Measurements from ENCODE around the gene DPP10.

The DPP10 gene

GRCh38 chr2:114810092-114810491 lies 367.7 kb downstream of the DPP10 start:
- DNase-seq (ENCODE audit: low read depth), result no peak

GRCh38 chr2:114812261-114812660 lies 369.8 kb downstream of the DPP10 start:
- DNase-seq (ENCODE audit: low read depth), result no peak

- no peak for DNase-seq (ENCODE audit: low read depth)
These were observed 371.9 kb downstream of the DPP10 start for GRCh38 chr2:114814355-114814754.

- no peak for DNase-seq (ENCODE audit: low read depth)
These were observed 378.6 kb downstream of the DPP10 start for GRCh38 chr2:114821055-114821454.

- no peak for DNase-seq (ENCODE audit: low read depth)
These were observed 401.5 kb downstream of the DPP10 start for GRCh38 chr2:114843963-114844362.

- no peak for DNase-seq (ENCODE audit: low read depth)
These were observed 414.8 kb downstream of the DPP10 start for GRCh38 chr2:114857196-114857595.

- DNase-seq (ENCODE audit: low read depth), result no peak
These were observed 417.5 kb downstream of the DPP10 start for GRCh38 chr2:114859726-114860510.

- no peak for DNase-seq (ENCODE audit: low read depth)
These were observed 419.8 kb downstream of the DPP10 start for GRCh38 chr2:114862243-114862642.

- DNase-seq (ENCODE audit: low read depth), result no peak
These were observed 422.5 kb downstream of the DPP10 start for GRCh38 chr2:114864901-114865300.

GRCh38 chr2:114880046-114880445 lies 437.6 kb downstream of the DPP10 start:
- DNase-seq (ENCODE audit: low read depth), result no peak

GRCh38 chr2:114919985-114920384 lies 477.5 kb downstream of the DPP10 start:
- no peak for DNase-seq (ENCODE audit: low read depth)

GRCh38 chr2:114922076-114922475 lies 479.6 kb downstream of the DPP10 start:
- no peak for DNase-seq (ENCODE audit: low read depth)

- no peak for DNase-seq (ENCODE audit: low read depth)
These were observed 483.1 kb downstream of the DPP10 start for GRCh38 chr2:114925296-114926255.

- DNase-seq (ENCODE audit: low read depth), result no peak
These were observed 483.9 kb downstream of the DPP10 start for GRCh38 chr2:114926303-114926702.

- no peak for DNase-seq (ENCODE audit: low read depth)
These were observed 486.8 kb downstream of the DPP10 start for GRCh38 chr2:114929225-114929624.

GRCh38 chr2:114933671-114934241 lies 491.3 kb downstream of the DPP10 start:
- no peak for DNase-seq (ENCODE audit: low read depth)

- DNase-seq (ENCODE audit: low read depth), result no peak
These were observed 492.6 kb downstream of the DPP10 start for GRCh38 chr2:114935031-114935430.

GRCh38 chr2:114937366-114937930 lies 495.0 kb downstream of the DPP10 start:
- no peak for DNase-seq (ENCODE audit: low read depth)

GRCh38 chr2:114940785-114941458 lies 498.5 kb downstream of the DPP10 start:
- no peak for DNase-seq (ENCODE audit: low read depth)

- DNase-seq (ENCODE audit: low read depth), result no peak
These were observed 506.9 kb downstream of the DPP10 start for GRCh38 chr2:114949228-114949804.

- no peak for DNase-seq (ENCODE audit: low read depth)
These were observed 517.9 kb downstream of the DPP10 start for GRCh38 chr2:114960389-114960788.

Data from activated T-helper 1 cell treated with Interleukin-2 at 50 U/mL for 16 hours (primary cell).